ENCODE measurements around the gene SDHD.

The SDHD gene

DNA sequence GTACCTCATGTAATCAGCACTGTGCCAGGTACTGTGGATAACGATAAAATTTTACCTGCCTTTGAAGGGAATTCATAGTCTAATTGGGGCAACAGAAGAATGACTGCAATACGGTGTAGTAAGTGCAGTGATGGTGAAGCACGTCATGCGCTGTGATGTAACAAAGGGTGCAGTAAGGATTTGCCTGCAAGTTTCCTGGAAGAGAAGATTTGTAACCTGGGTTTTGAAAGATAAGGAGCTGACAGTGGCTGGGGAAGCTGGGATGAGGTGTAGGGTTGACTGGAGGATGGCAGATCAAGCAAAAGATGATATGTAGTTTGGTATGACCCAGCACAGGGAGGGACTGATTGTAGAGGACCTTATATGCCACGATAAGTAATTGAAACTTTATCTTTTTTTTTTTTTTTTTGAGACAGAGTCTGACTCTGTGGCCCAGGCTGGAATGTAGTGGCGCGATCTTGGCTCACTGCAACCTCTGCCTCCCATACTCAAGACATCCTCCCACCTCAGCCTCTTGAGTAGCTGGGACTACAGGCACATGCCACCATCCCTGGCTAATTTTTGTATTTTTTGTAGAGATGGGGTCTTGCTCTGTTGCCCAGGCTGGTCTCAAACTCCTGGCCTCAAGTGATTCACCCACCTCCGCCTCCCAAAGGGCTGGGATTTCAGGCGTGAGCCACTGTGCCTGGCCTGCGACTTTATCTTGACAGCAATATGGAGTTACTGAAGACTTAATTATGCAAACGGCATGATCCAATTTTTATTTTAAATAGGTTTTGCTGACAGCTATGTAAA, 11.3 kb downstream of the SDHD start:
- no peaks in the 10 kb centered on the region for H3K27me3 ChIP-seq

GRCh38 chr11:112100462-112100861, 13.8 kb downstream of the SDHD start:
- H3K9me3 ChIP-seq, result no peaks in the 10 kb centered on the region
- no peak for TF ChIP-seq Cebpa-rat (IDR thresholded peaks at IDR 0.05)
- no peaks in the 10 kb centered on the region for H4K20me1 ChIP-seq
- peaks cover 28% of the 10 kb centered on the region for H3K36me3 ChIP-seq
- no peak overlapping the region for H3K4me3 ChIP-seq
- no peaks in the 10 kb centered on the region for H3K4me1 ChIP-seq
- H3K4me2 ChIP-seq, result no peak overlapping the region
- H3K9ac ChIP-seq, result no peak overlapping the region
- no peaks in the 10 kb centered on the region for H3K27me3 ChIP-seq
- no peak overlapping the region for H3K27ac ChIP-seq

More for the DNA sequence above, 11.3 kb downstream of the SDHD start:
- no peak for TF ChIP-seq Cebpa-rat (IDR thresholded peaks at IDR 0.05)
- H3K27ac ChIP-seq, result no peak overlapping the region
- H3K9me3 ChIP-seq, result no peaks in the 10 kb centered on the region
- no peaks in the 10 kb centered on the region for H3K4me1 ChIP-seq
- no peak overlapping the region for H3K9ac ChIP-seq
- H3K4me2 ChIP-seq, result no peak overlapping the region
- H4K20me1 ChIP-seq, result no peaks in the 10 kb centered on the region
- no peak overlapping the region for H3K4me3 ChIP-seq
- H3K36me3 ChIP-seq, result peaks cover 47% of the 10 kb centered on the region

DNA sequence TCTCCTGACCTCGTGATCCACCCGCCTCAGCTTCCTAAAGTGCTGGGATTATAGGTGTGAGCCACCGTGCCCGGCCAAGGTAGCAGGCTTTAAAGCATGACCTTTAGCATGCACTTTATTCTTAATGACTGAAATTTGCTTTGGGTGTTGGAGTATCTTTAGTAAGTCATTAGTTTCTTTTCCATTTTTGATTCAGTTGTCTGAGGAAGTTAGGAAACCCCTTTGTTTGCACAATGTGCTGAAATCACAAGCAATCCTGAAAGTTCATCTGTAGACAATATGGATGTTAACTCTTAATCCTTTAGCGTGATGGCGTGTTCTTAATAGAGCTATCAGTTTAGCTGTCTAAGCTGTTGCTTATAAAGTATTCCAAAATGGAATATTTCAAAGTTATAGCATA, 16.8 kb downstream of the SDHD start:
- Histone ChIP-seq H3K4me1 (no peaks in the 10 kb centered on the region), H3K27ac (no peak overlapping the region), H4K20me1 (no peaks in the 10 kb centered on the region), H3K4me3 (no peak overlapping the region), H3K36me3 (no peaks in the 10 kb centered on the region; the same call in 1 of the 2 replicates), H3K9me3 (no peaks in the 10 kb centered on the region), H3K27me3 (no peaks in the 10 kb centered on the region), H3K9ac (no peak overlapping the region), H3K4me2 (no peak overlapping the region)
- TF ChIP-seq Cebpa-rat (IDR thresholded peaks at IDR 0.05), result no peak

GRCh38 chr11:112106070-112106469, 19.4 kb downstream of the SDHD start:
- Histone ChIP-seq H3K27ac (no peak overlapping the region), H3K4me3 (no peak overlapping the region), H3K36me3 (no peaks in the 10 kb centered on the region; the same call in 1 of the 2 replicates), H3K9me3 (no peaks in the 10 kb centered on the region), H3K4me2 (no peak overlapping the region), H3K4me1 (no peaks in the 10 kb centered on the region), H4K20me1 (no peaks in the 10 kb centered on the region), H3K9ac (no peak overlapping the region), H3K27me3 (no peaks in the 10 kb centered on the region)
- TF ChIP-seq Cebpa-rat (IDR thresholded peaks at IDR 0.05), result no peak

DNA sequence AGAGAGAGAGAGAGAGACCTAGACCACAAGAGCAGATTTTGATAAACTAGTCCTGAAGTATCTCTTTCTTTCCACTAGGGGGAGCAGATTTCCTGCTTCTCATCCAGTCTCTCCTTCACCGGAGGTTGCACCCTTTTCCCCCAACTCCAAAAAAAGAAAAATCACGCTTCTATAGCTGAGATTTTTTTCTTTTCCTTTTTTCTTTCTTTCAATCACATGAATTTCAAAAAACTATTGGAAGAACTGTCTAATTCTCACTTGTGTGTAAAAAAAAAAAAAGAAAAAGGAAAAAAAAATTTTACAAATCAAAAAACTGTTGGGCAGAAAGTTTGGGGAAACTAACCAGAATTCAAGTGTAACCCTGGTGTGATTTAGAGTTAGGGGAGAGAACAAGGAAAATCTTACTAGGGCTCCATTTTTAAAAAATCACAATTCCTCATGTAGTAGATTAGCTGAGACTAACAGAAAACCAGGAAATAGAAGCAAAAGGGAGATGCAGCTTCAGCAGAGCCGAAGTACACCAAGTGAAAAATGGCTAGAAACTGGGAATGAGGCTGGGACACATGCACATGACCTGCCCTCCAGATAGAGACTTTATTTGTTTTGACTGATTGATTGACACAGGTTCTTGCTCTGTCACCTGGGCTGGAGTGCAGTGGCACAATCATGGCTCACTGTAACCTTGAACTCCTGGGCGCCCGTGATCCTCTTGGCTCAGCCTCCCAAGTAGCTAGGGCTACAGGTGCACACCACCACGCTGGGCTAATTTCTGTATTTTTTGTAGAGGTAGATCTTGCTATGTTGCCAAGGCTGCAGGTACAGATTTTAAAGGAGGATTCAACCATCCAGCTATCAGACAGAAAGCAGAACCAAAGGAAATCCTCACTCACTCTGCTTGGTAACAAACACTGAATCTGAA, 27.1 kb downstream of the SDHD start:
- H3K9ac ChIP-seq, result no peak overlapping the region
- TF ChIP-seq Cebpa-rat (IDR thresholded peaks at IDR 0.05), result no peak
- H3K27ac ChIP-seq, result no peak overlapping the region
- H3K9me3 ChIP-seq, result no peaks in the 10 kb centered on the region
- H3K4me1 ChIP-seq, result peaks cover 5% of the 10 kb centered on the region; the same call in 1 of the 2 replicates
- H3K4me2 ChIP-seq, result no peak overlapping the region
- no peaks in the 10 kb centered on the region for H3K36me3 ChIP-seq
- H3K27me3 ChIP-seq, result no peaks in the 10 kb centered on the region
- no peaks in the 10 kb centered on the region for H4K20me1 ChIP-seq
- no peak overlapping the region for H3K4me3 ChIP-seq

DNA sequence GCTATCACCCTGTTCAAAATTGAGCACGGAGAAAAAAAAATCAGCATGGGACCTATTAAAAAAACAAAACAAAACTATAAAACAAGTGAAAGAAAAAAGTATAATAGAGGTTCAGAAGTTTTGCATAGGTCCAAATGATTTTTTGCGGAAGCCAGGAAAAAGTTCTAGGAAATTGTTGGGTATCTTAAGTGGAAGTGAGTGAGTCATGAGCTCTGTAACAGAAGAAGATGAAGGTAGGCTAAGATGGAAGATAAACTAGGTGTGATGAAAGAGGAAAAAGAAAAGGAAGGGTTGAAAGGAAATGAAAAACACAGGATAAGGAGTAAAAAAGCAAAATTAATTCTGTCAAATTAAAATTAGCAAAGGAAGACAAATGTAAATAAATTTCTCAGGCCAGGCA, 27.8 kb downstream of the SDHD start:
- peaks cover 5% of the 10 kb centered on the region; the same call in 1 of the 2 replicates for H3K4me1 ChIP-seq
- H3K4me2 ChIP-seq, result no peak overlapping the region
- peaks cover 4% of the 10 kb centered on the region for H3K36me3 ChIP-seq
- no peaks in the 10 kb centered on the region for H3K9me3 ChIP-seq
- no peaks in the 10 kb centered on the region for H4K20me1 ChIP-seq
- H3K4me3 ChIP-seq, result no peak overlapping the region
- H3K9ac ChIP-seq, result no peak overlapping the region
- TF ChIP-seq Cebpa-rat (IDR thresholded peaks at IDR 0.05), result no peak
- no peaks in the 10 kb centered on the region for H3K27me3 ChIP-seq
- H3K27ac ChIP-seq, result no peak overlapping the region

DNA sequence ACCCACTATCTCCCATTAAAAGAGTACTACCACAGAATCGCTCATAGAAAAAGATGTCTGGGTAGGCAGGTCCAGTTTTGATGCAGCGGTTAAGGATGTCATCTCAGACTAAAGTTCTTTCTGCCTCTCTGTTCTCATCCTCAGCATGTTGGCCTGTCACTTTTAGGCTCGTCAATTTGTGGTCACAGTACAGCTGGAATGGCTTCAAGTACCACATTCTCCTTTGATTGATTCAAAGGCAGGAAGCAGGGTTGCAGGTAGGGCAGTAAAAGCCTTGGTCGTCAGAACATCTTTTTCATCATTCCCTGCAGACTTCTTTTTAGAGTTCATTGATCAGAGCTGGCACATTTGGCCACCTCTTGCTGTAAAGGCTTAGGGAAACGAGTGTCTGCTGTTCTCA, 28.7 kb downstream of the SDHD start:
- H3K27me3 ChIP-seq, result no peaks in the 10 kb centered on the region
- H3K4me1 ChIP-seq, result peaks cover 5% of the 10 kb centered on the region; the same call in 1 of the 2 replicates
- no peak overlapping the region for H3K4me3 ChIP-seq
- no peak overlapping the region for H3K27ac ChIP-seq
- no peak overlapping the region for H3K4me2 ChIP-seq
- no peaks in the 10 kb centered on the region for H3K9me3 ChIP-seq
- peaks cover 7% of the 10 kb centered on the region for H3K36me3 ChIP-seq
- no peak overlapping the region for H3K9ac ChIP-seq
- H4K20me1 ChIP-seq, result no peaks in the 10 kb centered on the region
- no peak for TF ChIP-seq Cebpa-rat (IDR thresholded peaks at IDR 0.05)

DNA sequence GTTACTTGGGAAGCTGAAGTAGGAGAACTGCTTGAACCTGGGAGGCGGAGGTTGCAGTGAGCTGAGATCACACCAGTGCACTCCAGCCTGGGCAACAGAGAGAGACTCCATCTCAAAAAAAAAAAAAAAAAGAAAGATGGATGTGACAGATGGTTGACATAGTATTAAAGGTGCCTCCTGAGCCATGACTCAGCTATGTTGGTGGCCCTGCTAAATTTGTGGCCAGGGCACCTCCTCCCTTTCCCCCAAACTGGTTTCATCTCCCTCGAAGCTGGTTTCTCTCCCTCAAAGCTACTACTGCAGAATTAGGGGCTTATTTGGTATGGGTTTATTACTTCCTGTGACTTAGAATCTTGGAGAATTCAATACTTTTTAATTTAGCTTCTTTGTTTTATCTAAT, 31.5 kb downstream of the SDHD start:
- no peak overlapping the region for H3K27ac ChIP-seq
- no peak overlapping the region for H3K4me3 ChIP-seq
- no peaks in the 10 kb centered on the region for H4K20me1 ChIP-seq
- H3K27me3 ChIP-seq, result no peaks in the 10 kb centered on the region
- H3K9ac ChIP-seq, result no peak overlapping the region
- no peak overlapping the region for H3K4me2 ChIP-seq
- H3K36me3 ChIP-seq, result peaks cover 7% of the 10 kb centered on the region
- peaks cover 5% of the 10 kb centered on the region; the same call in 1 of the 2 replicates for H3K4me1 ChIP-seq
- H3K9me3 ChIP-seq, result no peaks in the 10 kb centered on the region
- TF ChIP-seq Cebpa-rat (IDR thresholded peaks at IDR 0.05), result no peak

- no peaks in the 10 kb centered on the region for H3K9me3 ChIP-seq
- no peak overlapping the region for H3K9ac ChIP-seq
- H3K27me3 ChIP-seq, result no peaks in the 10 kb centered on the region
- H3K4me3 ChIP-seq, result no peak overlapping the region
- no peak for TF ChIP-seq Cebpa-rat (IDR thresholded peaks at IDR 0.05)
- H3K4me2 ChIP-seq, result no peak overlapping the region
- H3K27ac ChIP-seq, result no peak overlapping the region
- H3K36me3 ChIP-seq, result peaks cover 7% of the 10 kb centered on the region
- H4K20me1 ChIP-seq, result no peaks in the 10 kb centered on the region
- H3K4me1 ChIP-seq, result no peaks in the 10 kb centered on the region
These were observed 35.4 kb downstream of the SDHD start for GRCh38 chr11:112121981-112122615.
